GM12878 (cell line): ENCODE measurements around the gene HIBCH. TPM values are rescaled to one million over a fixed set of nuclear protein-coding genes. Genes with fewer than 3 reads are reported as not detected.

ENCODE experiments used
- ATAC-seq: fragments of 200-7000 bp; cut with Tn5 transposase; 3 replicates; pipeline ENCODE4 v1.9.1; 2020; ENCODE audit warnings: mild to moderate bottlenecking, moderate library complexity
- BruUV-seq: library from RNA; stranded (reverse); fragments of 400-500 nt; replicated peaks from 2 replicates; lab custom pipeline; 2021; lab: Mats Ljungman, UMichigan
- CTCF ChIA-PET: fragments of 300-600 bp; sonication (Branson Sonifier 250); formaldehyde crosslinking; extraction: SDS; loops from one replicate; lab custom pipeline; 2021; ENCODE audit warnings: inconsistent platforms; lab: Yijun Ruan, JAX
- POLR2A ChIA-PET: fragments of 350-600 bp; formaldehyde crosslinking; extraction: SDS; loops from one replicate; lab custom pipeline; 2021; ENCODE audit warnings: inconsistent platforms; lab: Charles Lee
- RAD21 ChIA-PET: fragments of 300-600 bp; sonication (Branson Sonifier 250); formaldehyde crosslinking; loops from one replicate; lab custom pipeline; 2023; ENCODE audit warnings: antibody characterized with exemption; ENCODE audit not compliant: unreplicated experiment; lab: Charles Lee
- SMC1A ChIA-PET: fragments of 300-600 bp; sonication (Branson Sonifier 250); formaldehyde crosslinking; loops from one replicate; lab custom pipeline; 2023; ENCODE audit not compliant: unreplicated experiment, uncharacterized antibody; lab: Charles Lee
- DNase-seq: peaks from one replicate; pipeline ENCODE4 v3.0.0-alpha.2; 2011; ENCODE audit warnings: low read depth, low spot score
- FAIRE-seq: peaks from 3 replicates; lab custom pipeline; 2011; peaks lifted over from hg19 to GRCh38; lab: Jason Lieb, UNC
- H2AFZ ChIP-seq: 2 replicates; pipeline ENCODE4 v1.6.0; 2011; ENCODE audit warnings: low read depth, low read length, control low read depth; ENCODE audit not compliant: control insufficient read depth
- H3K27ac ChIP-seq: 2 replicates; pipeline ENCODE4 v1.5.1; 2011; ENCODE audit warnings: control low read depth; ENCODE audit not compliant: control insufficient read depth, insufficient read depth
- H3K27me3 ChIP-seq, 2 experiments: replicated peaks in 1 of 2; 2 replicates each; pipeline versions ENCODE4 v1.6.0 to v1.6.1; 2011; ENCODE audit warnings: low read length in 1 of 2; ENCODE audit not compliant: control insufficient read depth in 2 of 2, insufficient read depth in 2 of 2
- H3K36me3 ChIP-seq, 2 experiments: 2 replicates each; pipeline ENCODE4 v1.5.1; 2011; ENCODE audit warnings: low read length in 1 of 2; ENCODE audit not compliant: control insufficient read depth in 2 of 2, insufficient read depth in 2 of 2
- H3K4me1 ChIP-seq: 2 replicates; pipeline ENCODE4 v1.6.1; 2011; ENCODE audit warnings: mild to moderate bottlenecking, low read length, moderate library complexity, mixed read lengths; ENCODE audit not compliant: control insufficient read depth, insufficient read depth
- H3K4me2 ChIP-seq: 2 replicates; pipeline ENCODE4 v1.6.0; 2011; ENCODE audit warnings: control low read depth; ENCODE audit not compliant: control insufficient read depth, insufficient read depth
- H3K4me3 ChIP-seq: fragments of 200-600 bp; sonication (generic); 2 replicates; pipeline ENCODE4 v1.5.1; 2016
- H3K79me2 ChIP-seq: 2 replicates; pipeline ENCODE4 v1.6.0; 2011; ENCODE audit warnings: low read length; ENCODE audit not compliant: control insufficient read depth, insufficient read depth
- H3K9ac ChIP-seq: 2 replicates; pipeline ENCODE4 v1.8.0; 2011; ENCODE audit warnings: low read length, control low read depth, mixed read lengths; ENCODE audit not compliant: control insufficient read depth, insufficient read depth
- H3K9me3 ChIP-seq: replicated peaks from 3 replicates; pipeline ENCODE4 v1.5.1; 2011; ENCODE audit warnings: mild to moderate bottlenecking, low read length; ENCODE audit not compliant: control insufficient read depth, insufficient read depth
- H4K20me1 ChIP-seq: 2 replicates; pipeline ENCODE4 v1.6.0; 2011; ENCODE audit not compliant: control insufficient read depth, insufficient read depth
- CREM ChIP-seq: IDR thresholded peaks from 2 replicates; pipeline ENCODE4 v1.6.1; 2014; ENCODE audit warnings: antibody characterized with exemption, low read depth
- HDAC6 ChIP-seq: fragments of 200-600 bp; sonication (generic); IDR thresholded peaks from one replicate; pipeline ENCODE4 v1.8.0; 2017; ENCODE audit warnings: antibody characterized with exemption; ENCODE audit not compliant: unreplicated experiment
- HDGF ChIP-seq: fragments of 450-650 bp; IDR thresholded peaks from 2 replicates; pipeline ENCODE4 v1.6.1; 2016; ENCODE audit warnings: antibody characterized with exemption
- KDM1A ChIP-seq: fragments of 200-600 bp; sonication (generic); IDR thresholded peaks from 2 replicates; pipeline ENCODE4 v1.6.1; 2016; ENCODE audit warnings: borderline replicate concordance
- LARP7 ChIP-seq: fragments of 450-650 bp; IDR thresholded peaks from 2 replicates; pipeline ENCODE4 v1.6.1; 2017; ENCODE audit warnings: mild to moderate bottlenecking
- NBN ChIP-seq: fragments of 450-650 bp; IDR thresholded peaks from 2 replicates; pipeline ENCODE4 v1.6.1; 2016
- POLR2AphosphoS2 ChIP-seq: IDR thresholded peaks from 2 replicates; pipeline ENCODE4 v1.6.1; 2011; ENCODE audit warnings: low read depth, mild to moderate bottlenecking, low read length, improper control_type of control experiment, moderate library complexity
- POLR2AphosphoS5 ChIP-seq: IDR thresholded peaks from 2 replicates; pipeline ENCODE4 v1.6.1; 2011; ENCODE audit warnings: mild to moderate bottlenecking, low read length, inconsistent platforms
- RCOR1 ChIP-seq: conservative IDR thresholded peaks from 2 replicates; pipeline ENCODE4 v1.6.1; 2012; ENCODE audit warnings: low read depth, low read length, improper control_type of control experiment
- RUNX3 ChIP-seq: IDR thresholded peaks from 2 replicates; pipeline ENCODE4 v1.6.1; 2012; ENCODE audit warnings: low read length, inconsistent platforms
- SPI1 ChIP-seq: IDR thresholded peaks from 2 replicates; pipeline ENCODE4 v1.6.1; 2011; ENCODE audit warnings: low read depth, mild to moderate bottlenecking, low read length, moderate library complexity, borderline replicate concordance; ENCODE audit not compliant: insufficient read depth
- ZNF384 ChIP-seq: IDR thresholded peaks from 2 replicates; pipeline ENCODE4 v1.6.1; 2012; ENCODE audit warnings: low read depth, mild to moderate bottlenecking, low read length, improper control_type of control experiment, borderline replicate concordance
- ZSCAN29 ChIP-seq: fragments of 450-650 bp; IDR thresholded peaks from 2 replicates; pipeline ENCODE4 v1.6.1; 2017; ENCODE audit warnings: mild to moderate bottlenecking, moderate library complexity
- WGBS: methylation state at CpG from one replicate; pipeline ENCODE4 v1.1.6; 2016; ENCODE audit warnings: low lambda C conversion rate; ENCODE audit not compliant: insufficient replicate concordance, insufficient coverage; ENCODE audit errors: missing lambda C conversion rate; 5-methylcytosine and 5-hydroxymethylcytosine counted together
- in situ Hi-C: fragments of 300-500 bp; cut with MboI; formaldehyde crosslinking; loops from 9 replicates; pipeline ENCODE4 v1.14.3; 2018; ENCODE audit warnings: mixed read lengths
- intact Hi-C: fragments of 100-400 bp; cut with micrococcal nuclease; formaldehyde crosslinking; loops from one replicate; pipeline ENCODE4 v1.14.2; 2022; ENCODE audit not compliant: unreplicated experiment
- polyA plus RNA-seq, 11 experiments: library from polyadenylated mRNA; depleted of rRNA in 4 of 11; unstranded in 6 of 11; stranded (reverse) in 5 of 11; fragments of >200 nt; fragmentation: Nextera tagmentation in 4 of 11; fragmentation: Illumina TruSeq in 1 of 11; extraction: Ambion mirVana in 4 of 11; extraction: Trizol in 1 of 11; gene quantifications; 1 replicate in 1 of 11; 2 replicates in 10 of 11; pipeline versions ENCODE4 v1.2.1 to v1.2.3, GENCODE V29; 2011 to 2016; ENCODE audit warnings: inconsistent platforms in 2 of 11, missing spikeins in 2 of 11, low read depth in 1 of 11
- total RNA-seq, 4 experiments: library from RNA; depleted of rRNA in 3 of 4; stranded (reverse); fragments of >200 nt in 3 of 4; fragmentation: Illumina TruSeq in 1 of 4; extraction: Trizol in 1 of 4; gene quantifications; 2 replicates each; pipeline versions ENCODE4 v1.2.1 to v1.2.3, GENCODE V29; 2013 to 2021

The HIBCH gene
- total and polyA plus RNA-seq, 10 of the 15 experiments (the other 5 are each of a cell fraction or from before 2014, with no cell fraction given), result 22.3 to 81.0 (median 37.4) TPM

DNA sequence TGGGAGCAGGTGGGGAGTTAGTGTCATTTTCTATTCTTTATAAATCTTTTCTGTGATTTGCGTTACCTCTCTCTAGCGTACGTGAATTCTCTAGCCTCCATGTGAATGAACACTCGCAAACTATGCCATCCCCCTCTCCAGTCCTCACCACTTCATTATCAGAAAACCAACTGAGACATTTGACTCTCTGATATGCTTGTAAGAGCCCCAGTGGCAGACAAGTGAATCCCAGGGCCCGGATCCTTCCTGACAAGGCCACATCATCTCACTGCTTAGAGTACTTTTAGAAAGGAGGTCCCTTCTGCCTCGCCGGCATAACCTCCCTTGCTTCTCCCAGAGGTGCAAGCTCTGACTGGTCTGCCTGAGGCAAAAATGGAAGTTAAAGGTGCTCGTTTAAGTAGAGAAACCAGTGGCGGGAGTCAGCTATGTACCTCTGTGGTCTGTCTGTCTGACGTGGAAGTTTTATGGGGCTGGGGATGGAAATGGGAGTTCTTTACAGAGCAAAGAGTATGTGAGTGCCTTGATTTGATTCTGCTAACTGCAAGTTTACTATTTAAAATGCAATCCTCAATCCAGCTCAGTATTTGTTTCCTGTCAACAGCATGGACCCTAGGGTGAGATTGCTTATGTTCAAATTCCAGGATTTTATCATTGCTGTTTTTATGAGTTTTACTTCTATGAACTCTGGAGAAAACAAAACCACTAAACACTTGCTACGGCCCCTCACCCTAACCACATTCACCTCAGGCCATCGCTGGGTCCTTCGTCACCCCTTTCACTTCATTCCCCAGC lies 142.2 kb downstream of the HIBCH start:
- ChIA-PET SMC1A (interaction anchor here (3.8 kb wide), 1 partner anchor 56 kb away, joined by 17 read pairs; no protein-coding TSS in a partner anchor), RAD21 (no interaction called here), POLR2A (no interaction called here), CTCF (interaction anchor here (0.8 to 6.3 kb wide), 2 partner anchors 17 to 88 kb away, joined by 3 to 73 read pairs; no protein-coding TSS in a partner anchor)
- no peak for FAIRE-seq
- no peak overlapping the region for H2AFZ ChIP-seq
- no peak overlapping the region for H3K4me3 ChIP-seq
- WGBS, result 85% methylated on average over 13 of the region's 13 CpGs
- no peak for DNase-seq
- H3K9ac ChIP-seq, result no peak overlapping the region
- H3K4me1 ChIP-seq, result peaks cover 16% of the 10 kb centered on the region
- no peaks in the 10 kb centered on the region; the same call in 1 of the 2 replicates for H3K79me2 ChIP-seq
- no peaks in the 10 kb centered on the region for H3K36me3 ChIP-seq
- in situ Hi-C loops (no loop called here), intact Hi-C loops (no loop called here)
- H3K27me3 ChIP-seq, result no peaks in the 10 kb centered on the region
- no peak for ATAC-seq
- TF ChIP-seq KDM1A (no peak), RUNX3 (peak; percentile 58; the same call in 1 of the 2 replicates)
- no peak overlapping the region for H3K27ac ChIP-seq
- BruUV-seq, result no TSS peak
- no peak overlapping the region for H3K4me2 ChIP-seq
- H4K20me1 ChIP-seq, result no peaks in the 10 kb centered on the region
- H3K9me3 ChIP-seq, result no peaks in the 10 kb centered on the region; the same call in 2 of the 3 replicates

DNA sequence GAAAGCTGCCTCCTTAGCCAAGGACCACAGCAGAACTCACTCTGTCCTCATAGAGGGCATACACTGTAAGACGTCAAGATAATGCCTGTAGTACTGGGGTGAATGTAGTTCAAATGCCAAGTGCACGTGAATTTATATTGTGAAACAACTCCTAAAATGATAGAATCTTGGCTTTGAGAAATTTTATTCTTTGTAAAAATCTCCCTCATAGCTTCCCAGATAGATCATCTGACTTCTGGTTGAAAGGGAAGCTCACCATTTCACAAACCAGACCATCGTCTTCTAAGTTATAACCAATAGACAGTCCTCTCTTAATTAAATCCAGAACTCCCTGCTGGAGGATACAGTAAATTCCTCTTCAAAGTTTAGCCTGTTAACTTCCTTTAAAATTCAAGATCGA lies 146.2 kb downstream of the HIBCH start:
- H3K36me3 ChIP-seq, result no peaks in the 10 kb centered on the region
- POLR2A ChIA-PET, result interaction anchor here (0.8 kb wide), 1 partner anchor 16 kb away, joined by 3 read pairs; no protein-coding TSS in a partner anchor

More for the DNA sequence above, 146.2 kb downstream of the HIBCH start:
- Histone ChIP-seq H3K79me2 (no peaks in the 10 kb centered on the region), H3K4me1 (no peaks in the 10 kb centered on the region), H3K9me3 (no peaks in the 10 kb centered on the region; the same call in 2 of the 3 replicates), H3K27me3 (no peaks in the 10 kb centered on the region), H3K4me2 (no peak overlapping the region), H4K20me1 (no peaks in the 10 kb centered on the region), H3K4me3 (no peak overlapping the region), H2AFZ (no peak overlapping the region), H3K9ac (no peak overlapping the region), H3K27ac (no peak overlapping the region)
- BruUV-seq, result no TSS peak
- TF ChIP-seq CREM (no peak), HDAC6 (no peak), ZNF384 (no peak), RCOR1 (no peak), HDGF (no peak), SPI1 (no peak), NBN (no peak), POLR2AphosphoS2 (no peak), LARP7 (no peak), POLR2AphosphoS5 (no peak), ZSCAN29 (no peak)
- CTCF ChIA-PET, result interaction anchor here (1.2 to 3.7 kb wide), 3 partner anchors 8 to 13 kb away, joined by 3 to 11 read pairs (median 4); no protein-coding TSS in a partner anchor
- intact Hi-C loops, result no loop called here
- SMC1A ChIA-PET, result interaction anchor here (0.9 to 1.8 kb wide), 3 partner anchors 11 to 64 kb away, joined by 3 to 7 read pairs (median 5); no protein-coding TSS in a partner anchor
- in situ Hi-C loops, result no loop called here
- FAIRE-seq (no peak), ATAC-seq (no peak), DNase-seq (no peak)
- WGBS, result 58% methylated on average over 4 of the region's 4 CpGs
- RAD21 ChIA-PET, result no interaction called here
